ENCODE data around the gene AP3M1. TPM values are rescaled to one million over a fixed set of nuclear protein-coding genes. Genes with fewer than 3 reads are reported as not detected.

AP3M1 gene
- total RNA-seq, 1 experiment from 2014 or later, result 34.4 TPM

DNA sequence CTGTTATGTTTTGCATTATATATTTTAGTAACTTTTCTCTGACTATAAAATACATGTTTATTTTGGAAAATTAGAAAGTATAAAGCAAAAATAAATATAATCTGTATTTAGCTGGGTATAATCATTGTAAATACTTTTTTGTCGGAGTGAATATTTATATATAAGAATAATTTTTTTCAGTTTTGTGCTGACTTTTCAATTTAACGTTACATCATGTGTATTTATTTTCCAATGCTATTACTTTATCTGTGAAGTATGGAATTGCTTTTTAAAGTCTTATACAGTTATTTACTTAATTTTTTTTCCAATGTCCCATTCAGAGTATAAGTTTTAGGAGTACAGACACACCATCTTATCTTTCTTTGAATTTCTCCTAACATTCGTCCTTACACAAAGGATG is 15.2 kb downstream of the AP3M1 start:
- Histone ChIP-seq H3K9ac (ENCODE audit: low read length) (no peak overlapping the region), H3K4me1 (ENCODE audit: control insufficient read depth in 1 of 2, insufficient read depth in 2 of 2, low read length in 2 of 2) (no peaks in the 10 kb centered on the region), H3K79me2 (ENCODE audit: insufficient read depth, low read length) (peaks cover 8% of the 10 kb centered on the region), H2AFZ (ENCODE audit: low read depth, low read length, poor library complexity, severe bottlenecking) (no peak overlapping the region), H3K9me3 (ENCODE audit: control insufficient read depth in 1 of 2, insufficient read depth in 1 of 2, low read depth in 1 of 2, low read length in 2 of 2) (no peaks in the 10 kb centered on the region), H3K4me2 (ENCODE audit: low read length) (no peak overlapping the region), H3K4me3 (replicated peaks in 1 of 2; ENCODE audit: low read depth in 1 of 2, low read length in 2 of 2) (no peak overlapping the region), H3K27me3 (ENCODE audit: insufficient read depth, low read length) (no peaks in the 10 kb centered on the region), H4K20me1 (ENCODE audit: insufficient read depth) (no peaks in the 10 kb centered on the region), H3K36me3 (ENCODE audit: control insufficient read depth in 1 of 2, insufficient read depth in 2 of 2, low read length in 2 of 2) (peaks cover 41 to 45% of the 10 kb centered on the region in 2 experiments), H3K27ac (ENCODE audit: low read depth, low read length) (no peak overlapping the region), H3K9me2 (ENCODE audit: insufficient read depth) (no peaks in the 10 kb centered on the region)
- CTCF ChIA-PET, result no interaction called here
- ATAC-seq (no peak), DNase-seq (ENCODE audit: low read depth, low spot score) (no peak)
- intact Hi-C loops (cut with micrococcal nuclease), result no loop called here
- POLR2A ChIA-PET, result interaction anchor here (0.8 kb wide), 1 partner anchor 85 kb away, joined by 3 read pairs; no protein-coding TSS in a partner anchor
- TF ChIP-seq FOSL1 (IDR thresholded peaks at IDR 0.05; ENCODE audit: low read depth) (no peak), EGR1 (IDR thresholded peaks at IDR 0.05; ENCODE audit: low read depth) (no peak), JUND (IDR thresholded peaks at IDR 0.05) (no peak), CTCF (IDR thresholded peaks at IDR 0.05 in 2 of 3, conservative IDR thresholded peaks at IDR 0.05 in 1 of 3; ENCODE audit: borderline replicate concordance in 1 of 3, insufficient read depth in 1 of 3, low read depth in 2 of 3, low read length in 2 of 3) (no peak), EZH2phosphoT487 (IDR thresholded peaks at IDR 0.05; ENCODE audit: borderline replicate concordance) (no peak), CBX3 (IDR thresholded peaks at IDR 0.05; ENCODE audit: low read depth) (no peak), TCF7L2 (IDR thresholded peaks at IDR 0.05; ENCODE audit: borderline replicate concordance, extremely low read depth, insufficient read depth, insufficient read length) (no peak), SP1 (IDR thresholded peaks at IDR 0.05; ENCODE audit: low read depth) (no peak), SRF (IDR thresholded peaks at IDR 0.05; ENCODE audit: low read depth) (no peak), REST (IDR thresholded peaks at IDR 0.05; ENCODE audit: low read depth) (no peak), YY1 (IDR thresholded peaks at IDR 0.05; ENCODE audit: extremely low read depth, insufficient replicate concordance, low read depth, low read length) (no peak), CEBPB (IDR thresholded peaks at IDR 0.05; ENCODE audit: low read depth) (no peak), POLR2A (IDR thresholded peaks at IDR 0.05; ENCODE audit: borderline replicate concordance, extremely low read depth, insufficient read depth, insufficient read length) (no peak), ZNF274 (IDR thresholded peaks at IDR 0.05; ENCODE audit: low read depth, low read length) (no peak), RAD21 (IDR thresholded peaks at IDR 0.05; ENCODE audit: low read depth) (no peak), ZBTB33 (IDR thresholded peaks at IDR 0.05; ENCODE audit: extremely low read depth, insufficient replicate concordance, low read length) (no peak), EZH2 (IDR thresholded peaks at IDR 0.05) (no peak), ELF1 (IDR thresholded peaks at IDR 0.05; ENCODE audit: borderline replicate concordance, low read depth) (no peak), ZFX (IDR thresholded peaks at IDR 0.05) (no peak), POLR2AphosphoS5 (IDR thresholded peaks at IDR 0.05; ENCODE audit: low read depth, low read length) (no peak)
- no TSS peak for BruUV-seq (replicated peaks)
- RAD21 ChIA-PET (ENCODE audit: low non-redundant PET in 1 of 2, low total read pairs in 2 of 2, uncharacterized antibody in 2 of 2, unreplicated experiment in 2 of 2), result no interaction called here

All from HCT116 (cell line).